Measurements from ENCODE around the gene TTC9C. TPM values are rescaled to one million over a fixed set of nuclear protein-coding genes. Genes with fewer than 3 reads are reported as not detected.
"Not testable (repeated sequence)": the region's sequence is repeated elsewhere in the genome, so short reads cannot be mapped to it uniquely, and the experiment has no call there.

TTC9C gene, protein sequence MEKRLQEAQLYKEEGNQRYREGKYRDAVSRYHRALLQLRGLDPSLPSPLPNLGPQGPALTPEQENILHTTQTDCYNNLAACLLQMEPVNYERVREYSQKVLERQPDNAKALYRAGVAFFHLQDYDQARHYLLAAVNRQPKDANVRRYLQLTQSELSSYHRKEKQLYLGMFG
- 32.4 and 45.5 TPM in 2 replicates for total RNA-seq (2014; rRNA removed; shearing (Covaris generic))

DNA sequence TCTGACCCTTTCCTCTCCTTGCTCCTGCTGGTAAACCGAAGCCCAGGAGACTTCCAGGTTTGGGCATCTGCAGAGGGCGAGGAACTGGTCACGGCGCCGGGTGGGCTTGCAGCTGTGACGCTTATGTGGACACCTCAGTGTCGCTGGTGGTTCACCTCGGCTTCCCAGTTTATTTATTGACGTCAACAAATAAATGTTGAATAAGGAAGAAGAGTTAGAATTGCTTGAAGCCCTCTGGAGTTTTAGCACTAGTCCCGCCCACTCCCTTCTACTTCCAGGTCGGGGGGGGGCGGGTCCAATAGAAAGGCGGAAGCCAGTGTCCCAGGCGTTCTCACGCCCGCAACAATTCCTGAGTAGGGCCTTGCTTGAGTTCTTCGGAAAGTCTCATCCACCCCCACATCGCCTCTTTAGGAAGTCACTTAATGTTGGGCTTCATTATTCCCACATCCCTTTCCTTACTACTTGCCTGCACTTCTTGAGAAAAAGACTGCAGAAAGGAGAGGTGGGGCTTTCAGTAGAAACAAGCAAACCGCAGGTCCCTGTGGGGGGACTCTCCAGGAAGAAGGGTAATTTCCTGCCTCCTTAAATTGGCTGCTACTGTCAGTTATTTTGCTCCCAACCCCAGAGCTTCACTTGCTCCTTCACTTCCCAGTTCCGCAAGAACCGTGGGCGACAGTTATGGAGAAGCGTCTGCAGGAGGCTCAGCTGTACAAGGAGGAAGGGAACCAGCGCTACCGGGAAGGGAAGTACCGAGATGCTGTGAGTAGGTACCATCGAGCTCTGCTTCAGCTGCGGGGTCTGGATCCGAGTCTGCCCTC, at the start of gene TTC9C:
TSS of gene TTC9C (plus strand) at position 316 of the 818 bp plus-strand sequence. CDS start at position 679, 363 bp downstream.
- DNase-seq (ENCODE audit: low spot score), result peak; percentile 95

DNA sequence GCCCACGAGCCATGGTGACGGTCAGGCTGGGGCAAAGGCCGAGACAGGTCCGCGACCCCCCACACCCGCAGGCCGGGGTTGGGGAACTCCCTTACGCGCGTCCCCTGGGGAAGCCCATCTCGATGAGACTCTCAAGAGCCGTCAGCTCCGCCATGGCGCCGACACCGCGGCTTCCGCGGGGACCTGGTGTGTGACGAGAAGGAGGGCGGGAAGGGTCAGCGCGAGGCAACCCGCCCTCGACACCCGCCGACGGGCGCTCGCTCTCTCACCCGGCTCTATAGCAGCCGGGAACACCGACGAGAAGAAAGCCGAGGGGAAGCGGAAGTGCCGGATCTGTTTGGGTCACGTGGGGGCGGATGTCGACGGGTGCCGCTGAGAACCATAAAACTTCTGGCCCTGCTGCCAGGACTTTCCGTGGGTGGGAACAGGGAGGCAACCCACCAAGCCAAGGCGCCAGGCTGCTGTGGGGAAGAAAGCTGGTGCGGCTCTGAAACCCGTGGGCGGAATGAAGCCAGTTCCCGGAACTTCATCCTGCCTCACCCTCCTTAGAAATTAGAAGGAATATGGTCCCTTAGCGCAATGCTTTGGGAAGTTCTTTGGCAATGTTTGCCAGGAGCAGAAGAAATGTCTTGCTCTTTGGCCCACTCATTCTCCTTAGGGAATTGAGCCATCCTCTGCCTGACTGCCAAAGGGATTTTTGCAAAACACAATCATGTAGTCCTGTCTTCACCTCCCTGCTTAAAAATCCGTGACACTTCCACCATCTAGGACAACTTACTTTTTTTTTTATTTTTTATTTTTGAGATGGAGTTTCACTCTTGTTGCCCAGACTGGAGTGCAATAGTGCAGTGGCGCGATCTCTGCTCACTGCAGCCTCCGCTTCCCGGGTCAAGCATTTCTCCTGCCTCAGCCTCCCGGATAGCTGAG, 49.3 kb upstream of the TTC9C start, which contains the start of gene UBXN1:
TSS of gene UBXN1 (minus strand) at position 304 of the 927 bp plus-strand sequence. CDS start at position 154, 150 bp downstream.
- DNase-seq (ENCODE audit: low spot score), result peak; percentile 91

DNA sequence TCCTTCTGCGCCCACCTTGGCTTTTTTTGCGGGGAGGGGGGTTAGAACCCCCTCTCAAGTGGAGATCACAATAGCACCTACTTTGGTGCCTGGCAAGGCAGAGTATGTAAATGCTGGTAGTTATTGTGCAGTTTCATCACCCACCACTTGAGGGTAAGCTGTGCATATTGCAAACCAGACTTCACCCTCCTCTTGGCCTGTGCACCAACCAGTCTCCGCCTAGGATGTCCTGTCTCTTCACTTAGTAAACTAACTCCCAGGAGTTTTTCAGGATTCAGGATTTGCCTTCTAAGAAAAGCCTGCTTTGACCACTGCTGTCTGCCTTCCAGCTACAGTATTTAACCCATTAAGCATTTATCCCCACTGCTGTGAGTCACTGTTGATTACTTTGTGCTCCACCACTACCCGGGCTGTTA, 47.5 kb upstream of the TTC9C start:
- DNase-seq (ENCODE audit: low spot score), result peak; percentile 87

DNA sequence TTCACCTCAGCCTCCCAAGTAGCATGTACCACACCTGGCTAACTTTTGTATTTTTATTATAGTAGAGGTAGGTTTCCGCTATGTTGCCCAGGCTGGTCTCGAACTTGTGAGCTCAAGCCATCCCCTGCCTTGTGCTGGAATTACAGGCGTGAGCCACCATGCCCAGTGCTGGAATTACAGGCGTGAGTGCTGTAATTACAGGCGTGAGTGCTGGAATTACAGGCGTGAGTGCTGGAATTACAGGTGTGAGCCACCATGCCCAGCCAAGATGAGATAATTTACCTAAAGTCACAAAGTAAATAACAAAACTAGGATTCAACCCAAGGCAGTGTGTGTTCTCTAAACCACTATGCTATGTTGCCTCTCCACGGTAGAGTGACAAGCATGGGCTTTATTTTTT, 45.8 kb upstream of the TTC9C start:
- no peak for DNase-seq (ENCODE audit: low spot score)

DNA sequence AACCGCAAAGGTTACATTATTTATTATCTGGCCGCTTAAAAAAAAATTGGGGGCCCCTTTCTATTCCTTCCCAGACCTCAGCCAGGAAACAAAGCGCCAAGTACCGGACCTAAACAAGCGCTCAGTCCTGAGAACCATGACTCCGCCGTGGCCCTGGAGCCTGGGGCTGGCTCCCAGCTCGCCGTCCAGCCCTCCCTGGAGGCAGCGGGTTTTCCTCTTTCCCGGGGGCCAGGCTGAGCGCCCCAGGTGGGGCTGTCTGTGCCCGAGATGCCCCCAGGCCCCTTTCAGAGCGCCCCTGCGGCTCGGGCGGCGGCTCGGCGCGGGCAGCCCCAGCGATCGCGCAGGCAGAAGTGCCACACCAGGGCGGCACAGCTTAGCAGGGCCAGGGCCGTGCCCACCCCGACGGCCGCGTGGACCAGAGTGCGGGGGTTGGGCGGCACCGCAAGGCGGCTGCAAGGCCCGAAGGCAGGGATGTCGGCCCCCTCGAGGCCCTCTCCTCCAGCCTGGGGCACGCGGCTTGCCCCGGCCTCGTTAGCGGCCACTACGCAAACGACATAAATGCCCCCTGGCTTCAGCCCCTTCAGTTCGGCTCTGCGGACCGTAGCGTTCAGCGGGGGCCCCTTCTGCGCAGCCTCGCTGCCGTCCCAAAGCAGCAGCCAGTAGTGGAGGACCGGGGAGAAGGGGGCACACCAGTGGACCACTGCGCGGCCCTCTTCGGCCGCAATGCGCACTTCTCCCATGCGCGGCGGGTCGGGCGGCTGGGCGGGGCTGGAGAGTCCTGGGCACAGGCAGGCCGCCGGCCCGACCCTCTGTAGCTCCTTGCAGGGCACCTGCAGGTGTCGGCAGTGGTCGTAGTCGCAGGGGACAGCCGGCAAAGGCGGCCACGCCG, 40.5 kb upstream of the TTC9C start:
- no peak for DNase-seq (ENCODE audit: low spot score)

DNA sequence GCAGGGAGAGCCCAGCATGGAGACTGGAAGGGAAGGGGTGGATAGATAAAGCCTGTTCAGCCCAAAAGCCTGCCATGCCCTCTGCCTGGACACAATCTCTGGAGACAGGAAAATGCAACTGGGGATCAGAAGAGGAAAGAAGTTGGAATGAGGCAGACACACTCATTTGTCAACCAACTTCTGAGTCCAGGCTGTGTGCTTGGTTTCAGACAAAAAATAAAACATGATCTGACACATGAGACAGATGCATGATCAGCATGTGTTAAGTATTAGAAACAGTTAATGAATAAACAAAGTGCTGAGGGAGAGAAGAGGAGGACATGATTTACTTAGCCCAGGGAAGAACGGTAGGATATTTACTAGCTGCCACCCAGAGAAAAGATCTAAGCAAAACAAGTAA, 39.8 kb upstream of the TTC9C start:
- no peak for DNase-seq (ENCODE audit: low spot score)

DNA sequence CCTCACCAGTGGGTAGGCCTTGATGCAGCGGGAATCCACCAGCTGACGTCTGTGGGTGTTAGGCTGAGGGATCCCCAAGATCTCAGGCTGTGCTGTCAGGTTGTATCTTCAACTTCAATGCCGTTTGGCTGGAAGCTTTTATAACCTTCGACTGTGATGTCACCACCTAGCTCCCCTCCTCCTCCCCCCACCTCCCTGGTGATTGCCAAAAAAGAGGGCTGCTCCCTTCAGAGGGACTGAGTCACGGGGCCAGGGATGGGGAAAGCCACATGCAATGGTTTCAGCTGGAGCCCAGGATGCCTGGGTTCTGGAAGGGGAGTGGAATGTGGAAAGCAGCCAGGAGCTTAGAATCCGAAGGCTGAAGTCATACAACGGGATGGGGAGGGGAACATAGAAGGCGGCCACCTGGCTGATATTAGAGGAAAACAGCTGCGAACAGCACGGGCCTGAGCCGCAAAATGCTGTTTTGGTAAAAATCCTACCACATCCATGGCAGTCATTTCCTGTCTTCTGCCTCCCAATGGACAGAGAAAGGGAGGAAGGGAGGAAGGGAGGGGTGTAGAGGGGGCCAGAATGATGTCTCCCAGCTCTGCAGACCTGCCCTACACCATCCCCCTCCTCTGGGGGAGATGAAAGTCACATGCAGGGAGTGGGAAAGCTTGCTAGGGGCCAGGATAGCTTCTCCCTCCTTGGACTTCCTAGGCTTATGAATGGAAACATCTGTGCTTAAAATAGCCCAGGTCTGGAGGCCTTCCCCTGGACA, 38.7 kb upstream of the TTC9C start, which contains the start of gene LRRN4CL:
TSS of gene LRRN4CL (minus strand) at position 110 of the 763 bp plus-strand sequence. CDS start 1,022 bp downstream, outside the sequence.
- no peak for DNase-seq (ENCODE audit: low spot score)

DNA sequence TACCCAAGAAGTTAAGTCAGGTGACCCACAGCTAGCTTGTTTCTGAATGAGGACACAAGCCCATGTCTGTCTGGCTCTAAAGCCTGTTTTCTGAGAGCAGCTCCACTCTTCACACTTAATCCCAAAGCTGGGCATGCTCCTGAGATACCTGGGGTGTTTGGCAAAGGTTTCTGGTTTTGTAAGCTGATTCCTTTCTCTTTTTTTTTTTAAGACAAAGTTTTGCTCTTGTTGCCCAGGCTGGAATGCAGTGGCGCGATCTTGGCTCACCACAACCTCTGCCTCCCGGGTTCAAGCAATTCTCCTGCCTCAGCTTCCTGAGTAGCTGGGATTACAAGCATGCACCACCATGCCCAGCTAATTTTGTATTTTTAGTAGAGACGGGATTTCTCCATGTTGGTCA, 34.7 kb upstream of the TTC9C start:
- DNase-seq (ENCODE audit: low spot score), result not testable (repeated sequence)

DNA sequence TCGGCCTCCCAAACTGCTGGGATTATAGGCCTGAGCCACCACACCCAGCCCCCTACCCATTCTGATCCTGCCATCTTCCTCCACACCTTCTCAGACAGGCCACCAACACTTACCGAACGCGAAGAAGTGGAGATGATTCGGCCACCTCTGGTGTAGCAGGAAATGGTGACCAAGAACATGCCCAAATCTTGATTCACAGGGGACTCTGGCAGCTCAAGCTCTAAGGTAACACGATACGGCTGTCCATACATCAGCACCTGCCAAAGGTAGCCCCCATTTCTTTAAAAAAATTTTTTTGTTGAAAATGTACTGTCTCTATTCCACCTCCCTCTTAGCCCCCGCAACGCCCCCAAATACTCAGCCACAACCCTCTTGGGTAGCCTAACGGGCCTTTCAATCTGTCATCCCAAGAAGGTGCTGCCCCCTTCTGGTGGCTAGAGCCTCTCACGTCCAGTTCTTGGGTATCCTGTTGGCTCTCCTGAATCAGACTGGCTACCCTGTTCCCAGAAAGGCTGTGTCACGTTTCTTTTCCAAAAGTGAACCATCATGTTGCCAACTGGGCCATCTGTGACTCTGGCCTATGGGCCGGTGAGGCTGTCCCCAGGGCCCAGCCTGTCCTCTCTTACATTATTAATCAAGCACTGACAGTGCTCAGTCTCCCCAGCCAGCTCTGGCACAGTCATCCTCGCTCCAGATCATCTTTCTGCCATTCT, 33.7 kb upstream of the TTC9C start:
- DNase-seq (ENCODE audit: low spot score), result peak; percentile 91

DNA sequence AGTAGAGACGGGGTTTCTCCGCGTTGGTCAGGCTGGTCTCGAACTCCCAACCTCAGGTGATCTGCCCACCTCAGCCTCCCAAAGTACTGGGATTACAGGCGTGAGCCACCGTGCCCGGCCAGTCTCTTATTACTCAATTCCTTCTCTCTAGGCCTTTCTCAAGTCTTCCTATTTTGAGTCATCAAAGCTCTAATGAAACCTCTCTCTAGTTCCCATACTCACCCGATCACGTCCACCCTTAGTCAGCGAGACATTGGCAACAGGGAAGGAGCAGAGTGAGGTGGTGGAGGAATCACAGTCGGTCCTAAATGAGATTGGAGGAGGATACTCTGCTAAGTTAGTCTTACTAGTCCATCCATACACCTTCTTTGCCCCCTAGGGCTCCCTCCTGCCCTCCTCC, 26.0 kb upstream of the TTC9C start:
- DNase-seq (ENCODE audit: low spot score), result no peak

DNA sequence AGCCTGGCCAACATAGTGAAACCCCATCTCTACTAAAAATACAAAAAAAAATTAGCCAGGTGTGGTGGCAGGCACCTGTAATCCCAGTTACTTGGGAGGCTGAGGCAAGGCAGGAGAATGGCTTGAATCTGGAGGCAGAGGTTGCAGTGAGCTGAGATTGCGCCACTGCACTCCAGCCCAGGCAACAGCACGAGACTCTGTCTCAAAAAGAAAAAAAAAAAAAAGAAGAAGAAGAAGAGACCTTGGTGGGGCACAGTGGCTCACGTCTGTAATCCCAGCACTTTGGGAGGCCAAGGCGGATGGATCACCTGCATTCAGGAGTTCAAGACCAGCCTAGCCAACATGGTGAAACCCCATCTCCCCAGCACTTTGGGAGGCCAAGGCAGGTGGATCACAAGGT, 24.4 kb upstream of the TTC9C start:
- not testable (repeated sequence) for DNase-seq (ENCODE audit: low spot score)

DNA sequence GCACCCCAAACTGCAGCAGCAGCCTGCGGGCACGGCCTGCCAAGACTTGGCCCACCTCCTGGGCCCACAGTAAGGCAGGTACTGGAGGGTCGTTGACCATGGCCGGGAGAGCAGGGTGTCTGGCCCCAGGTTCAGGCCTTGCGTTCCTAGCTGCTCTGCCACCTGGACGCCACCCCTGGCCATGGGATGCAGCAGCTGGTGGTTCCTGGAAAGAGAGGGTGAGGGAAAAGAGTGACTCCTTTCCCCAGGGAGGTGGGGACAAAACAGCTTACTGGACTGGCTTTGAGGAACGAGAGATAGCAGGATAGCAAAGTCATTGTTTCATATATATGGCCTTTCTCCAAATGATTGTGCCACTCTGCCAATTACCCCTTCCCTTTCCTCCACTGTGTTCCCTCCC, 22.9 kb upstream of the TTC9C start:
- DNase-seq (ENCODE audit: low spot score), result peak; percentile 74

DNA sequence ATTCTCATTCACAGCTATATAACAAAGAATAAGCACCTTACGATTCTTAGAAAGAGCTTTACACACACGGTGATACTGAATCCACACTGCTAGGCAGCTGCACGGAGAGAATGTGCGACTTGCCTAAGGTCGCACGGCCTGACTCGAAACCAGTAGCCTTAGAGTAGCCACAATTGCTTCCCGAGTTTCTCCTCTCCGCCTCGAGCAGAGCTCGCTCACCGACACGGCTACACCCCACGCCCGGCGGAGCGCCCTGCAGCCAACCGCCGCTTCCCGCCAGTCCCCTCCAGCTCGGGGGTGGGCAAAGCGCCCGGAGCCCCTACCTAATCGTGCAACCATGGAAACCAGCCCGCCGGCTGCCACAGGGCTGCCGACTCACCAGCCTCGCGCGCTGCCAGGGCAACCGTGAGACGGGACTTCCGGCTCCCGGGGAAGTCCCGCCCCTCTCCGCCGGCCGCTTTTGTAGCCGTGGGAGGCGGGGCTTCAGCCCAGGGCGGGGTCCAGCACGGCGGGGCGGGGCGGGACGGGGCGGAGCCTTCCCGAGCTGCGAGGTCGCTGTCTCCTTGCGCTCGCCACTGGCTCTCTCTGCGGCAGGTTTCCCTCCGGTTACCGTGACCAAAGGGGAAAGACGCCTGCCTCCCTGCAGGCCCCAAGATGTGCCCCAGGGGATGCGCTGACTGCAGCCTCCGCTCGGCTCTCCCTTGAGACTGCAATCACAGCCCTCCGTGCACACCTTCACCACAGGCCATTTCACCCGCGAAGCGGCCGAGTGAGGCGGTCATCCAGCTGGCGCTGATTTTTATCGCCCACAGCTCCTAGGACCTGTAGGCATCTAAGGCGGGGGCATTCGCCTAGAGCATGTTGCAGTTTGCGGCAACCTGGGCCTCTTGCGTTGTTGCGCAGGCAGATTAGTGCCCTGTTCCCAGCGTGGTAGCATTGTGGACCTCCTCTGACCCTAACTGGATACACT, 22.1 kb upstream of the TTC9C start:
- DNase-seq (ENCODE audit: low spot score), result peak; percentile 98

DNA sequence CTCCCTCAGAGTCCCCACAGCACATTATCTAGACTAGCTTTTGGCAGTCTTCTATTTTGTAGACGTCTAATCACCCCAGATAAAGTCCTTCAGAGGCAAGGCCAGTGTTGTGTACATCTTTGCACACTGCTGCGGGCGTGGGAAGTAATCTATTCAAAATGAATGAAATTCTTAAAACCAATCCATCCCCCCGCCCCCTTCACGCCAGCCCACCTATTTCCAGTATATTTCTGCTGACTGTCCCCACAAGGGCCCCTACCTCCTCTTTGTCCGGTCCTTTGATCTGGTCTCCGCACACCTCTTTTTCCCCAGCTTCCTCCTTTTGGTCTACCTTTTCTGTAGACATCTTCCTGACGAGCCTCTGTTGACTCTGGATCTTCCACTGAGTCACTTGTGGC, 21.4 kb upstream of the TTC9C start:
- DNase-seq (ENCODE audit: low spot score), result no peak

DNA sequence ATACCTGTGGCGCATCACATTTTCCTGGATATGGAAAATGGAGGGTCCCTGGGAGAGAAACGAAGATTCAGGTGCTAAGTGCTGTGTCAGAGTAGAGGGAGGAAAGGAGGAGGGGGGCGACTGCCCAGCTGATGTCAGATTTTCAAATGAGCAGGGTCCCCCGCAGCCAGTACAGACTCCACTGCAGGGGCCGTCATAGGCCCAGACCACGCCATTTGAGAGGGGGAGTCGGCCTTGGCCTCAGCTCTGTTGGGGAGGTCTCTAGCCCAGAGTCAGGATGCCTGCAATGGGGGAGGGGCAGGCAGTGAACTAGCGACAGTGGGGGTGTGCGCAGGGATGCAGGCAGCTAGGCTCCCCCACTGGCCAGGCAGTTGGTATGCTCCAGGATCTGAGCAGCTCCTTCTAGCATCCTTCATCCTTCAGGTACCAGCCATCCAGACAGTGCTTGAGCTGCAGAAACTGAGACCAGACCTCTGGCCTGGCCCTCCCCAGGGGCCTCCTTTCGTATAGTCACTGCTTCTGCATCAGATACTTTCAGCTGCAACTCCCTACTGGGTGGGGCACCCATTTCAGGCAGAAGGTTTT, 20.9 kb upstream of the TTC9C start, which contains the start of the genes BSCL2 and GNG3:
TSS of gene BSCL2 (minus strand) at position 148 of the 585 bp plus-strand sequence. CDS start 229 bp downstream, outside the sequence.
TSS of gene GNG3 (plus strand) at position 400 of the 585 bp plus-strand sequence. CDS start 620 bp downstream, outside the sequence.
- DNase-seq (ENCODE audit: low spot score), result no peak

DNA sequence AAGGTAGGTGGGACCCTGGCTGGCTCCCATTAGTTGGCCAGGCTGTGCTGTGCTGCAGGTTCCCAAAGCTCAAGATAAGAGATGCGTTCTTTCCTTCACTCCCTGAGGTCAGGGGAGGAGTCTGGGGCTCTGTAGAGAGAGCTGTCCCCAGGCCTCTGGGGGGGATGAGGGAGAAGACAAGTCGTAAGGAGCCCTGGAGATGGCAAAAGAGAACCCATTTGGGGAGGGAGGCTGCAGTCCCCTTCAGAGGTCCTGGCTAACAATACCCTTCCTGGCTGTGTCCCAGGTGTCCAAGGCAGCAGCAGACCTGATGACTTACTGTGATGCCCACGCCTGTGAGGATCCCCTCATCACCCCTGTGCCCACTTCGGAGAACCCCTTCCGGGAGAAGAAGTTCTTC, 19.9 kb upstream of the TTC9C start:
- DNase-seq (ENCODE audit: low spot score), result no peak

DNA sequence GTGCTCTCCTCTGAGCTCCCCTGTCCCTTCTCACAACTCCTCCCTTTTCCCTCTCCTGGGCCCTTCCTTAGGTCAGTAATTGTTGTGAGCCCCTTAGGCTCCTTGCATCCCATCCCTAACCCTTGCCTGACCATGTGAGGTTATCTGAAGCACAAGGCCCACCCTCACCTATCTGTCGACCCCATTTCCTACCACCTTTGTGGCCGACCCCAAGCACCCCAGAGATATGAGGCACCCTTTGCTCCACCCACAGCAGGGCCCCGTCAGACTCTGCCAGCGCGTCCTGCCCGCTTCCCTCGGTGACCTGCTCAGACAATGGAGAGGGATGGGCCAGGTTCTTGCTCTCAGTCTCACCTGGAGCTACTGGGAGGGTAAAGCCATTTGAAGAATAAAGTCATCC, 19.5 kb upstream of the TTC9C start:
- DNase-seq (ENCODE audit: low spot score), result no peak

Measured in HT-29 (cell line).